ENCODE measurements around the gene KLHL40. TPM values are rescaled to one million over a fixed set of nuclear protein-coding genes. Genes with fewer than 3 reads are reported as not detected.

Gene KLHL40
- total and polyA plus RNA-seq, 9 of the 15 experiments (the other 6 are each of a cell fraction or from before 2014, with no cell fraction given) = not detected

GRCh38 chr3:42640129-42640528, 45.2 kb upstream of the KLHL40 start:
- Histone ChIP-seq H3K4me3 (no peak overlapping the region), H4K20me1 (replicated peaks; ENCODE audit: control insufficient read depth, insufficient read depth, low read length) (no peaks in the 10 kb centered on the region), H3K9ac (ENCODE audit: insufficient read depth in 1 of 2, low read depth in 2 of 2, low read length in 2 of 2) (no peak overlapping the region), H3K36me3 (ENCODE audit: control insufficient read depth, insufficient read depth, low read length) (peaks cover 92% of the 10 kb centered on the region), H3K79me2 (ENCODE audit: control insufficient read depth, insufficient read depth, low read length) (peaks cover 11% of the 10 kb centered on the region; the same call in 1 of the 3 replicates), H3K4me2 (ENCODE audit: insufficient read depth, low read length) (no peak overlapping the region), H3K27ac (ENCODE audit: extremely low read depth, low read depth, low read length) (no peak overlapping the region), H3K9me1 (ENCODE audit: control insufficient read depth, insufficient read depth, low read length) (no peaks in the 10 kb centered on the region), H3K27me3 (ENCODE audit: control insufficient read depth in 2 of 2, insufficient read depth in 2 of 2, low read length in 2 of 2) (no peaks in the 10 kb centered on the region), H3K4me1 (replicated peaks in 1 of 2; ENCODE audit: control insufficient read depth in 2 of 2, insufficient read depth in 2 of 2, low read length in 2 of 2) (no peaks in the 10 kb centered on the region), H2AFZ (ENCODE audit: low read depth, low read length) (no peak overlapping the region), H3K9me3 (replicated peaks; ENCODE audit: control insufficient read depth, insufficient read depth, low read depth, low read length) (no peaks in the 10 kb centered on the region)
- no peak for TF ChIP-seq ZNF696 (CRISPR knock-in tag; conservative IDR thresholded peaks at IDR 0.05)
- no peak for TF ChIP-seq IRF2 (CRISPR knock-in tag; IDR thresholded peaks at IDR 0.05)
- TF ChIP-seq ARNT (IDR thresholded peaks at IDR 0.05) = no peak
- TF ChIP-seq CEBPG (CRISPR knock-in tag; IDR thresholded peaks at IDR 0.05) = no peak
- peak; percentile 54 to 60 for TF ChIP-seq CEBPG (tag; conservative IDR thresholded peaks at IDR 0.05 in 1 of 2, IDR thresholded peaks at IDR 0.05 in 1 of 2)
- TF ChIP-seq ZBTB12 (CRISPR knock-in tag; IDR thresholded peaks at IDR 0.05) = no peak
- TF ChIP-seq ATF3 (IDR thresholded peaks at IDR 0.05) = peak; percentile 43; the same call in 1 of the 2 replicates
- no peak for TF ChIP-seq ATF3 (CRISPR knock-in tag; conservative IDR thresholded peaks at IDR 0.05)
- CTCF ChIA-PET (ENCODE audit: low intra/inter-chr PET ratio) = no interaction called here
- ATAC-seq (no peak), FAIRE-seq (no peak), DNase-seq (ENCODE audit: extremely low read depth in 1 of 4, low spot score in 3 of 4) (no peak)
- POLR2A ChIA-PET = interaction anchor here (0.6 to 4.9 kb wide), 2 partner anchors 11 to 16 kb away, joined by 3 to 37 read pairs; no protein-coding TSS in a partner anchor
- BruUV-seq (replicated peaks) = no TSS peak
- in situ Hi-C loops (cut with MboI) = no loop called here
- intact Hi-C loops (cut with micrococcal nuclease) = no loop called here
